Esophagus muscularis mucosa (tissue), 4 donors: ENCODE measurements around the gene CAPN10. TPM values are rescaled to one million over a fixed set of nuclear protein-coding genes. Genes with fewer than 3 reads are reported as not detected.

Experiments
- DNase-seq: peaks from one replicate; pipeline ENCODE4 v3.0.0-alpha.2; 2017; ENCODE audit errors: extremely low spot score
- H3K27ac ChIP-seq, 4 donors: fragments of 200-600 bp; sonication (generic); replicated peaks in 1 of 4; 1 replicate in 3 of 4; 2 replicates in 1 of 4; pipeline ENCODE4 v1.5.1; 2016 to 2019; ENCODE audit warnings: mild to moderate bottlenecking in 1 of 4
- H3K27me3 ChIP-seq, 4 donors: fragments of 200-600 bp; sonication (generic); one replicate each; pipeline versions ENCODE4 v1.5.1 to v1.6.0; 2016 to 2019
- H3K36me3 ChIP-seq, 4 donors: fragments of 200-600 bp; sonication (generic); one replicate each; pipeline ENCODE4 v1.5.1; 2016 to 2019
- H3K4me1 ChIP-seq, 4 donors: fragments of 200-600 bp; sonication (generic); one replicate each; pipeline ENCODE4 v1.5.1; 2016 to 2019
- H3K4me3 ChIP-seq, 4 donors: fragments of 200-600 bp; sonication (generic); 1 replicate in 2 of 4; 2 replicates in 2 of 4; pipeline ENCODE4 v1.5.1; 2016 to 2019; ENCODE audit warnings: mild to moderate bottlenecking in 4 of 4, moderate library complexity in 1 of 4
- H3K9me3 ChIP-seq, 4 donors: fragments of 200-600 bp; sonication (generic); 1 replicate in 3 of 4; 2 replicates in 1 of 4; pipeline ENCODE4 v1.5.1; 2016 to 2019
- EP300 ChIP-seq: sonication (generic); formaldehyde crosslinking; IDR thresholded peaks from one replicate; pipeline ENCODE4 v1.6.1; 2017; ENCODE audit warnings: antibody characterized with exemption
- POLR2A ChIP-seq: fragments of 450-650 bp; IDR thresholded peaks from one replicate; pipeline ENCODE4 v1.6.1; 2017; ENCODE audit warnings: antibody characterized with exemption, moderate library complexity, mild to moderate bottlenecking, low read depth
- POLR2AphosphoS5 ChIP-seq, 2 donors: sonication (generic); formaldehyde crosslinking; IDR thresholded peaks; one replicate each; pipeline ENCODE4 v1.6.1; 2017; ENCODE audit warnings: antibody characterized with exemption in 2 of 2
- WGBS: methylation state at CpG from one replicate; pipeline ENCODE4 v1.1.5; 2018; 5-methylcytosine and 5-hydroxymethylcytosine counted together
- intact Hi-C: fragments of 100-400 bp; cut with DNase I; formaldehyde crosslinking; loops from one replicate; pipeline ENCODE4 v1.15.1; 2023
- total RNA-seq, 4 donors: library from RNA; depleted of rRNA; stranded (reverse); fragments of >200 nt; gene quantifications; one replicate each; pipeline versions ENCODE4 v1.1.0 to v1.2.1, GENCODE V29; 2016
- TF ChIP-seq, protein P1 (sequence below), 3 experiments: fragments of 200-600 bp in 2 of 3; fragments of 450-650 bp in 1 of 3; sonication (generic) in 2 of 3; IDR thresholded peaks; one replicate each; pipeline ENCODE4 v1.5.1; 2017 to 2019; ENCODE audit warnings: antibody characterized with exemption in 3 of 3, mild to moderate bottlenecking in 2 of 3, moderate library complexity in 1 of 3

Gene CAPN10
- total RNA-seq, 4 donors from 2014 or later, result 16.7 to 29.2 (median 19.6) TPM

DNA sequence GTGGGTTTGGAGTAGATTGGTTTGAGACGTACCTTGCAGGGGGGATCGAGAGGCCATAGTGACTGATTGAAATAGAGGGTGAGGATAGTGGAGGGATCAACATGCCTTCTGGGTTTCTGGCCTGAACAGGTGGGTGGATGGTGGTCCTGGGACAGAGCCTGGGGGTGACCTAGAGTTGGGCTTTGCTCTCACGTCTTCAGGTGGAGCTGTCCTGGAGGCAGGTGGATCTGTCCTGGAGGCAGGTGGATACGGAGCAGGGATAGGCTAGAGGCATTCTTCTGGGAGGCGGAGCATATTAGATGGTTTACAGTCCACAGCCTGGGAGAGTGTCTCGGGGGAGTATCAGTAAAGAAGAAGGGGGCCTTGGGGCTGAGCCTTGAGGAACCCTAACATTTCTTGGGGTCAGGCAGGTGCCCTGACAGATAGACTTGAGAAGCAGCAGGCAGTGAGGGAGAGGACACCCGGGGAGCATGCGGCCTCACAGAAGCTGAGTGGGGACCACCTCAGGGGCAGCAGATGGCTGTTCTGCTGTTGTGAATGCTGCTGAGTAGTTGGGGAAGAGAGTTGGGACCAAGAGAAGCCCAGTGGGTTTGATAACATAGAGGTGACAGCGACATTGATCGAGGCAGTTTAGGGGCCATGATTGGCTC, 1.6 kb downstream of the CAPN10 start:
- 83% methylated on average over 10 of the region's 10 CpGs for WGBS
- Histone ChIP-seq H3K4me1 (peaks cover 37 to 56% (median 47%) of the 10 kb centered on the region in 4 donors), H3K27ac (no peak overlapping the region), H3K36me3 (peaks cover 9 to 41% (median 39%) of the 10 kb centered on the region in 4 donors), H3K4me3 (peak overlapping the region in 3 of 4 donors; percentile 80 to 91 (median 86)), H3K9me3 (no peaks in the 10 kb centered on the region), H3K27me3 (no peaks in the 10 kb centered on the region)
- intact Hi-C loops, result no loop called here
- DNase-seq, result no peak
- no peak for TF ChIP-seq POLR2A
- TF ChIP-seq, protein P1, sequence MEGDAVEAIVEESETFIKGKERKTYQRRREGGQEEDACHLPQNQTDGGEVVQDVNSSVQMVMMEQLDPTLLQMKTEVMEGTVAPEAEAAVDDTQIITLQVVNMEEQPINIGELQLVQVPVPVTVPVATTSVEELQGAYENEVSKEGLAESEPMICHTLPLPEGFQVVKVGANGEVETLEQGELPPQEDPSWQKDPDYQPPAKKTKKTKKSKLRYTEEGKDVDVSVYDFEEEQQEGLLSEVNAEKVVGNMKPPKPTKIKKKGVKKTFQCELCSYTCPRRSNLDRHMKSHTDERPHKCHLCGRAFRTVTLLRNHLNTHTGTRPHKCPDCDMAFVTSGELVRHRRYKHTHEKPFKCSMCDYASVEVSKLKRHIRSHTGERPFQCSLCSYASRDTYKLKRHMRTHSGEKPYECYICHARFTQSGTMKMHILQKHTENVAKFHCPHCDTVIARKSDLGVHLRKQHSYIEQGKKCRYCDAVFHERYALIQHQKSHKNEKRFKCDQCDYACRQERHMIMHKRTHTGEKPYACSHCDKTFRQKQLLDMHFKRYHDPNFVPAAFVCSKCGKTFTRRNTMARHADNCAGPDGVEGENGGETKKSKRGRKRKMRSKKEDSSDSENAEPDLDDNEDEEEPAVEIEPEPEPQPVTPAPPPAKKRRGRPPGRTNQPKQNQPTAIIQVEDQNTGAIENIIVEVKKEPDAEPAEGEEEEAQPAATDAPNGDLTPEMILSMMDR (IDR thresholded peaks at IDR 0.05), result no peak
- no peak for TF ChIP-seq POLR2AphosphoS5 (IDR thresholded peaks at IDR 0.05)
- TF ChIP-seq EP300, result no peak

DNA sequence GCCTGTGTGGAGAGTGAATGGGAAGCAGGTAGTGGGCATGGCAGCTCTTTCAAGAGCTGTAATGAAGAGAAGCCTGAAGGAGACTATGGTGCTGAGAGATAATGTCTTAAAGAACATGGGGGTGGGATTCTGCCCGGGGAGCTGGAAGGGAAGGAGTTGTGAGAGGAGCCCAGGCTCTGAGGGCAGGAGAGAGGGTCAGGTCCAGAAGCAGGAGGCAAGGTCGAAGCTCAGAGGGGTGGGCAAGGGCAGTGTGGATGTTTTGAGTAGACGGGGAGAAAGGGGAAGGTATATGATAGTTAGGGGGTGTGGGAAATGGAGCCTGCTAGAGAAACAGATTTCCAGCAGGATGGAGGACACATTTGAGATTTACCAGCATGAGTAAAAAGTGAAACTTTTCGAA, 2.1 kb downstream of the CAPN10 start:
- no peak for DNase-seq
- 77% methylated on average over 4 of the region's 4 CpGs for WGBS
- peaks cover 9 to 46% (median 43%) of the 10 kb centered on the region in 4 donors for H3K36me3 ChIP-seq
- no peaks in the 10 kb centered on the region for H3K9me3 ChIP-seq
- H3K4me3 ChIP-seq, result no peak overlapping the region
- H3K27me3 ChIP-seq, result no peaks in the 10 kb centered on the region
- intact Hi-C loops, result no loop called here
- TF ChIP-seq POLR2AphosphoS5 (IDR thresholded peaks at IDR 0.05) (no peak), POLR2A (no peak), EP300 (no peak)
- TF ChIP-seq, protein P1 (IDR thresholded peaks at IDR 0.05), result no peak
- no peak overlapping the region for H3K27ac ChIP-seq
- peaks cover 41 to 56% (median 48%) of the 10 kb centered on the region in 4 donors for H3K4me1 ChIP-seq

DNA sequence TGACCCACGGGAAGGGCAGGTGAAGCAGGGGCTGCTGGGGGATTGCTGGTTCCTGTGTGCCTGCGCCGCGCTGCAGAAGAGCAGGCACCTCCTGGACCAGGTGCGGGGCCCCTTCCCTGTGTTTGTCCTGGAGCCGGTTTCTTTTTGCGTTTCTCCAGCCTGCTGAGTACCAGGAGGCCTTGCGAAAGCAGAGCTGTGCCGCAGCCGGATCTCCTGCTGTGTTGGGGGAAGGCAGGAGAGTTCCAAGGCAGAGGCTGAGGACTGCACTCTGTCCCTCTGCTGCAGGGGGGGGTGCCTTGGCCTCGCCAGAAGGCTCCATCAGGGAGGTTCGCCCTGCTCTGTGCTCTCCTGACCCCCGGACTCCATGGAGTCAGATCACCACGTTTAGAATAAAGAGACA, 2.8 kb downstream of the CAPN10 start:
- H3K4me3 ChIP-seq, result no peak overlapping the region
- intact Hi-C loops, result no loop called here
- DNase-seq, result no peak
- H3K36me3 ChIP-seq, result peaks cover 9 to 53% (median 47%) of the 10 kb centered on the region in 4 donors
- H3K9me3 ChIP-seq, result no peaks in the 10 kb centered on the region
- peaks cover 34 to 55% (median 47%) of the 10 kb centered on the region in 4 donors for H3K4me1 ChIP-seq
- WGBS, result 87% methylated on average over 5 of the region's 14 CpGs
- H3K27ac ChIP-seq, result no peak overlapping the region
- H3K27me3 ChIP-seq, result no peaks in the 10 kb centered on the region
- TF ChIP-seq, protein P1 (IDR thresholded peaks at IDR 0.05), result no peak
- TF ChIP-seq EP300 (no peak), POLR2AphosphoS5 (IDR thresholded peaks at IDR 0.05) (no peak), POLR2A (no peak)

DNA sequence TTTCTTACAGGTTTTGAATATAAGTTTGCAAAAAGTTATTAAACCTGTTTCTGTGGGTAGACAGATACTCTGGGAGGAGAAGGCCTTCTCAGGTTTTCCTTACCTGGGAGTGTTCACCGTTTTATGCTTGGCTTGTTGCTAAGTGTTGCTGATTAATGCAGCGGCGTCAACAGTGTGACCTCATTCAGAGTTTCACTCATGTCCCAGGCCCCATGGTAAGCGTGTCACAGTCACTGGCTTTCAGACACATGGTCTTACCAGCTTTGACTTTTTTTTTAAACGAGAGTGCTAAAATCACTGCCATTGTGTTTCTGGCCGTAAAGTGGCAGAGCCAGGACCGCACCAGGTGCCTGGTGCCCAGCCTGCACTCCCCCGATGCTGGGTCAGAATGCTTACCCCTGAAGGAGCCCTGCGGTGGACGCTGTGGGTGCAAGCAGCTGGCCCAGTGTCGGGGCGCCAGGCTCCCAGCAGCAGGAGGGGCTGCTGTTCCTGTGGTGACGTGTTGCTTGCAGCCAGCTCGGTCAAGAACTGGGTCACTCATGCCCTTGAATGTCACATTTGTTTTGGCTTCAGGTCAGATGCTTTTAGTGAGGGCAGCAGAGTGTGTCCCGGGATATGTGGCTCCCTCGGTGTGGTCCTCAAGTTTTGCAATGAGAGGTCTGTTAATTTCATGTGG, 3.5 kb downstream of the CAPN10 start:
- TF ChIP-seq, protein P1 (IDR thresholded peaks at IDR 0.05), result no peak
- TF ChIP-seq EP300, result no peak
- TF ChIP-seq POLR2A, result no peak
- no peak for TF ChIP-seq POLR2AphosphoS5 (IDR thresholded peaks at IDR 0.05)
- Histone ChIP-seq H3K27me3 (no peaks in the 10 kb centered on the region), H3K4me3 (no peak overlapping the region), H3K36me3 (peaks cover 9 to 59% (median 49%) of the 10 kb centered on the region in 4 donors), H3K4me1 (peaks cover 30 to 55% (median 47%) of the 10 kb centered on the region in 4 donors), H3K27ac (no peak overlapping the region), H3K9me3 (no peaks in the 10 kb centered on the region)
- no peak for DNase-seq
- WGBS, result 79% methylated on average over 15 of the region's 16 CpGs
- intact Hi-C loops, result loop anchor here (5.0 kb wide), 1 partner anchor 33 kb away; the partner anchor contains the start of gene ANKMY1
